HEK293 (cell line): ENCODE measurements around the gene SH3YL1.

Source experiments
- CTCF ChIA-PET: fragments of 350-600 bp; formaldehyde crosslinking; extraction: SDS; loops from one replicate; lab custom pipeline; 2021; ENCODE audit warnings: antibody characterized with exemption; lab: Yijun Ruan, JAX
- POLR2A ChIA-PET: fragments of 300-600 bp; formaldehyde crosslinking; extraction: SDS; loops from one replicate; lab custom pipeline; 2020; ENCODE audit warnings: antibody characterized with exemption, inconsistent platforms; lab: Yijun Ruan, JAX
- H3K27ac ChIP-seq: fragments of 200-500 bp; sonication (Bioruptor generic); 2 replicates; pipeline ENCODE4 v1.5.1; 2014; ENCODE audit warnings: low read depth, low read length, control low read depth, inconsistent platforms; ENCODE audit errors: extremely low read depth
- H3K36me3 ChIP-seq, 2 experiments: fragments of 200-500 bp in 1 of 2; sonication (Bioruptor generic) in 1 of 2; 1 replicate in 1 of 2; 2 replicates in 1 of 2; pipeline ENCODE4 v1.5.1; 2014 to 2017; ENCODE audit warnings: inconsistent platforms in 2 of 2, low read length in 2 of 2; ENCODE audit not compliant: control insufficient read depth in 2 of 2, insufficient read depth in 1 of 2
- H3K4me1 ChIP-seq: fragments of 200-500 bp; sonication (Bioruptor generic); 2 replicates; pipeline ENCODE4 v1.5.1; 2014; ENCODE audit warnings: mild to moderate bottlenecking, low read length, inconsistent platforms; ENCODE audit not compliant: control insufficient read depth, insufficient read depth
- H3K4me3 ChIP-seq: 2 replicates; pipeline ENCODE4 v1.5.1; 2011; ENCODE audit warnings: low read depth, mild to moderate bottlenecking, control low read depth, low read length, moderate library complexity
- H3K9me3 ChIP-seq: fragments of 200-500 bp; sonication (Bioruptor generic); 2 replicates; pipeline ENCODE4 v1.5.1; 2014; ENCODE audit warnings: low read depth, low read length, inconsistent platforms; ENCODE audit not compliant: control insufficient read depth, insufficient read depth
- CTCF ChIP-seq: fragments of 450-650 bp; formaldehyde crosslinking; IDR thresholded peaks from 2 replicates; pipeline ENCODE4 v1.5.1; 2016; ENCODE audit warnings: missing biosample characterization, missing genetic modification characterization
- EGR2 ChIP-seq: fragments of 450-650 bp; formaldehyde crosslinking; IDR thresholded peaks from 2 replicates; pipeline ENCODE4 v1.5.1; 2016; ENCODE audit warnings: low read depth, missing biosample characterization, missing genetic modification characterization
- FEZF1 ChIP-seq: fragments of 450-650 bp; formaldehyde crosslinking; IDR thresholded peaks from 2 replicates; pipeline ENCODE4 v1.5.1; 2016; ENCODE audit warnings: missing biosample characterization, missing genetic modification characterization
- GFI1B ChIP-seq: fragments of 450-650 bp; formaldehyde crosslinking; IDR thresholded peaks from 2 replicates; pipeline ENCODE4 v1.5.1; 2016; ENCODE audit warnings: missing biosample characterization, missing genetic modification characterization
- KLF17 ChIP-seq: fragments of 450-650 bp; formaldehyde crosslinking; IDR thresholded peaks from 2 replicates; pipeline ENCODE4 v1.5.1; 2016; ENCODE audit warnings: missing biosample characterization, missing genetic modification characterization
- SCRT2 ChIP-seq: fragments of 450-650 bp; formaldehyde crosslinking; IDR thresholded peaks from 2 replicates; pipeline ENCODE4 v1.5.1; 2016; ENCODE audit warnings: missing biosample characterization, missing genetic modification characterization
- SP3 ChIP-seq: fragments of 450-650 bp; formaldehyde crosslinking; IDR thresholded peaks from 2 replicates; pipeline ENCODE4 v1.5.1; 2016; ENCODE audit warnings: missing biosample characterization, missing genetic modification characterization
- ZBTB48 ChIP-seq: fragments of 450-650 bp; formaldehyde crosslinking; IDR thresholded peaks from 2 replicates; pipeline ENCODE4 v1.5.1; 2016; ENCODE audit warnings: missing biosample characterization, missing genetic modification characterization
- ZIC2 ChIP-seq: fragments of 450-650 bp; formaldehyde crosslinking; IDR thresholded peaks from 2 replicates; pipeline ENCODE4 v1.5.1; 2016; ENCODE audit warnings: missing biosample characterization, missing genetic modification characterization
- ZNF112 ChIP-seq: fragments of 450-650 bp; formaldehyde crosslinking; IDR thresholded peaks from 2 replicates; pipeline ENCODE4 v1.5.0; 2017; ENCODE audit warnings: missing biosample characterization, missing genetic modification characterization
- ZNF114 ChIP-seq: fragments of 450-650 bp; formaldehyde crosslinking; IDR thresholded peaks from 2 replicates; pipeline ENCODE4 v1.5.0; 2017; ENCODE audit warnings: missing biosample characterization, missing genetic modification characterization
- ZNF132 ChIP-seq: fragments of 450-650 bp; formaldehyde crosslinking; IDR thresholded peaks from 2 replicates; pipeline ENCODE4 v1.5.1; 2017; ENCODE audit warnings: missing biosample characterization, missing genetic modification characterization, borderline replicate concordance
- ZNF221 ChIP-seq: fragments of 450-650 bp; formaldehyde crosslinking; IDR thresholded peaks from 2 replicates; pipeline ENCODE4 v1.5.1; 2017; ENCODE audit warnings: missing biosample characterization, missing genetic modification characterization, borderline replicate concordance
- ZNF223 ChIP-seq: fragments of 450-650 bp; formaldehyde crosslinking; IDR thresholded peaks from 2 replicates; pipeline ENCODE4 v1.5.1; 2016; ENCODE audit warnings: missing biosample characterization, missing genetic modification characterization
- ZNF354C ChIP-seq: fragments of 450-650 bp; formaldehyde crosslinking; IDR thresholded peaks from 2 replicates; pipeline ENCODE4 v1.5.1; 2016; ENCODE audit warnings: missing biosample characterization, missing genetic modification characterization, low read depth, borderline replicate concordance
- ZNF488 ChIP-seq: fragments of 450-650 bp; formaldehyde crosslinking; IDR thresholded peaks from 2 replicates; pipeline ENCODE4 v1.5.1; 2016; ENCODE audit warnings: missing biosample characterization, missing genetic modification characterization
- ZNF521 ChIP-seq: fragments of 450-650 bp; formaldehyde crosslinking; IDR thresholded peaks from 2 replicates; pipeline ENCODE4 v1.5.1; 2017; ENCODE audit warnings: missing biosample characterization, mild to moderate bottlenecking, missing genetic modification characterization
- ZNF530 ChIP-seq: fragments of 450-650 bp; formaldehyde crosslinking; IDR thresholded peaks from 2 replicates; pipeline ENCODE4 v1.5.1; 2016; ENCODE audit warnings: low read depth, missing biosample characterization, missing genetic modification characterization
- ZNF558 ChIP-seq: fragments of 450-650 bp; formaldehyde crosslinking; IDR thresholded peaks from 2 replicates; pipeline ENCODE4 v1.5.1; 2016; ENCODE audit warnings: missing biosample characterization, missing genetic modification characterization
- ZNF600 ChIP-seq: fragments of 450-650 bp; formaldehyde crosslinking; IDR thresholded peaks from 2 replicates; pipeline ENCODE4 v1.5.1; 2016; ENCODE audit warnings: missing biosample characterization, missing genetic modification characterization
- ZNF610 ChIP-seq: fragments of 450-650 bp; formaldehyde crosslinking; IDR thresholded peaks from 2 replicates; pipeline ENCODE4 v1.5.1; 2016; ENCODE audit warnings: missing biosample characterization, missing genetic modification characterization, borderline replicate concordance
- ZNF639 ChIP-seq: fragments of 450-650 bp; formaldehyde crosslinking; IDR thresholded peaks from 2 replicates; pipeline ENCODE4 v1.5.1; 2016; ENCODE audit warnings: missing biosample characterization, missing genetic modification characterization
- ZNF654 ChIP-seq: fragments of 450-650 bp; formaldehyde crosslinking; IDR thresholded peaks from 2 replicates; pipeline ENCODE4 v1.5.1; 2016; ENCODE audit warnings: low read depth, missing biosample characterization, missing genetic modification characterization
- ZNF768 ChIP-seq: fragments of 450-650 bp; formaldehyde crosslinking; IDR thresholded peaks from 2 replicates; pipeline ENCODE4 v1.5.1; 2018; ENCODE audit warnings: missing biosample characterization, mild to moderate bottlenecking, missing genetic modification characterization
- ZSCAN23 ChIP-seq: fragments of 450-650 bp; formaldehyde crosslinking; IDR thresholded peaks from 2 replicates; pipeline ENCODE4 v1.5.1; 2016; ENCODE audit warnings: missing biosample characterization, missing genetic modification characterization
- ZSCAN30 ChIP-seq: fragments of 450-650 bp; IDR thresholded peaks from 2 replicates; pipeline ENCODE4 v1.5.1; 2018; ENCODE audit warnings: missing biosample characterization, mild to moderate bottlenecking, missing genetic modification characterization, moderate library complexity
- TF ChIP-seq, protein P1 (sequence below): fragments of 450-650 bp; formaldehyde crosslinking; IDR thresholded peaks from 2 replicates; pipeline ENCODE4 v1.5.1; 2017; ENCODE audit warnings: missing biosample characterization, missing genetic modification characterization

The SH3YL1 gene

GRCh38 chr2:248724-249123 lies 15.1 kb downstream of the SH3YL1 start:
- no peak for TF ChIP-seq ZIC2 (tag by site-specific recombination)
- no peak for TF ChIP-seq SCRT2 (tag by site-specific recombination)
- TF ChIP-seq KLF17 (tag by site-specific recombination), result no peak
- TF ChIP-seq ZNF221 (tag by site-specific recombination), result no peak
- TF ChIP-seq ZSCAN30 (tag by site-specific recombination), result no peak
- TF ChIP-seq ZNF223 (tag by site-specific recombination), result no peak
- TF ChIP-seq ZNF488, result no peak
- TF ChIP-seq ZNF521 (tag by site-specific recombination), result no peak
- no peak for TF ChIP-seq ZNF558 (tag by site-specific recombination)
- ChIA-PET CTCF (no interaction called here), POLR2A (no interaction called here)
- Histone ChIP-seq H3K4me3 (no peak overlapping the region), H3K9me3 (no peaks in the 10 kb centered on the region), H3K36me3 (peaks cover 0 to 13% of the 10 kb centered on the region in 2 experiments; a peak in 1 of 3 replicates), H3K4me1 (no peaks in the 10 kb centered on the region), H3K27ac (no peak overlapping the region)

GRCh38 chr2:246489-247144 lies 17.2 kb downstream of the SH3YL1 start:
- Histone ChIP-seq H3K9me3 (no peaks in the 10 kb centered on the region), H3K27ac (no peak overlapping the region), H3K36me3 (peaks cover 0 to 19% of the 10 kb centered on the region in 2 experiments; a peak in 1 of 3 replicates), H3K4me3 (no peak overlapping the region), H3K4me1 (no peaks in the 10 kb centered on the region)
- POLR2A ChIA-PET, result no interaction called here
- CTCF ChIA-PET, result interaction anchor here (0.6 to 3.4 kb wide), 14 partner anchors 8 to 183 kb away, joined by 3 to 19 read pairs (median 4); no protein-coding TSS in a partner anchor
- TF ChIP-seq SP3 (0 out of 2 replicates have a peak, but pooled peaks have one; percentile 19), ZNF530 (tag by site-specific recombination) (no peak), ZNF639 (no peak), CTCF (tag by site-specific recombination) (peak; percentile 31; the same call in 1 of the 2 replicates), ZNF112 (tag by site-specific recombination) (no peak), EGR2 (no peak), ZNF654 (peak; percentile 14; the same call in 1 of the 2 replicates), ZNF610 (tag by site-specific recombination) (no peak), GFI1B (tag by site-specific recombination) (0 out of 2 replicates have a peak, but pooled peaks have one; percentile 38), ZNF768 (tag by site-specific recombination) (no peak), ZSCAN23 (tag by site-specific recombination) (no peak), ZBTB48 (tag by site-specific recombination) (no peak), ZNF132 (tag by site-specific recombination) (no peak), ZNF114 (tag by site-specific recombination) (no peak), FEZF1 (tag by site-specific recombination) (0 out of 2 replicates have a peak, but pooled peaks have one; percentile 24), ZNF354C (tag by site-specific recombination) (no peak), ZNF600 (tag by site-specific recombination) (no peak)
- TF ChIP-seq, protein P1, sequence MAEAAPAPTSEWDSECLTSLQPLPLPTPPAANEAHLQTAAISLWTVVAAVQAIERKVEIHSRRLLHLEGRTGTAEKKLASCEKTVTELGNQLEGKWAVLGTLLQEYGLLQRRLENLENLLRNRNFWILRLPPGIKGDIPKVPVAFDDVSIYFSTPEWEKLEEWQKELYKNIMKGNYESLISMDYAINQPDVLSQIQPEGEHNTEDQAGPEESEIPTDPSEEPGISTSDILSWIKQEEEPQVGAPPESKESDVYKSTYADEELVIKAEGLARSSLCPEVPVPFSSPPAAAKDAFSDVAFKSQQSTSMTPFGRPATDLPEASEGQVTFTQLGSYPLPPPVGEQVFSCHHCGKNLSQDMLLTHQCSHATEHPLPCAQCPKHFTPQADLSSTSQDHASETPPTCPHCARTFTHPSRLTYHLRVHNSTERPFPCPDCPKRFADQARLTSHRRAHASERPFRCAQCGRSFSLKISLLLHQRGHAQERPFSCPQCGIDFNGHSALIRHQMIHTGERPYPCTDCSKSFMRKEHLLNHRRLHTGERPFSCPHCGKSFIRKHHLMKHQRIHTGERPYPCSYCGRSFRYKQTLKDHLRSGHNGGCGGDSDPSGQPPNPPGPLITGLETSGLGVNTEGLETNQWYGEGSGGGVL, result peak; percentile 56
